GM18861 (cell line): Measurements from ENCODE around the gene MAGI2.

Experiments
- ATAC-seq: cut with Tn5 transposase; IDR thresholded peaks from one replicate; pipeline ENCODE4 v1.9.1; 2021; ENCODE audit not compliant: unreplicated experiment

Gene MAGI2

GRCh38 chr7:78679112-78679876 is 774.2 kb downstream of the MAGI2 start:
- ATAC-seq, result no peak

DNA sequence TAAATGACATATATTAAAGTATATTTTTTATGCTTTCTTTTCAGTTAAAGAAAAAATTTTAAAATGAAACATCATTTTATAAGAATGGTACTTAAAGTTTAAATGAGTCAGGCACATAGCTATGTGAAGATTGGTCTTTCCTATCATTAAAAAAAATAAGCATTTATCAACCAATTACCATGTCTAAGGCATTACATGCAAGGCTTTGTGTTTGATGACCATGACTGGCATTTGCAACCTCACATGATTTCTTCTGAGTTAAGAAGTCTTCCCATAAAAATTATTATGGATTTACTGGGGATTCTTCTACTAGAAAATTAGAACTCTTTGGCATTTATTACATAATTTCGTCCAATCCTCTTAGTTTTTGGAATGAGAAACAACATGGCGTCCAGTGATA is 776.1 kb downstream of the MAGI2 start:
- ATAC-seq, result no peak

DNA sequence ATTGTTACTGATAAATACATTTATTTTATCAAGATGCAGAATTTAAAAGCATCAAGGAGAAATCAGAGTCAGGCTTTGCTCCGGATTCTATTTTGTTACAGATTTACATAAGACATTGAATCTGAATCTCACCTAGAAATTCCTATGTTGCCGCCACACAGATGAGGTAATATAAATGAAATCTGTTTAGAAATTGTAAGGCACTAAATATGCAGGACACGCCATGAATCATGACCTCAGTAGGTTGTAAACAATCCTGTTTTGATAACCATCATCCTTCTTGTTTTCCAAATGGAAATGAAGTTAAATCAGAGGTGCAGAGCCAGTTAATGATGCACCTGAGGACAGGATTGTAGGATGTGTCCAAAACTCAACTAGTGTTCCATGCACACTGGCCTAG is 778.0 kb downstream of the MAGI2 start:
- ATAC-seq, result no peak

- no peak for ATAC-seq
Observed at GRCh38 chr7:78673272-78673671, 780.2 kb downstream of the MAGI2 start.

- ATAC-seq, result no peak
Observed at GRCh38 chr7:78662939-78663338, 790.5 kb downstream of the MAGI2 start.

GRCh38 chr7:78649976-78650375 is 803.5 kb downstream of the MAGI2 start:
- ATAC-seq, result no peak

GRCh38 chr7:78649236-78649635 is 804.2 kb downstream of the MAGI2 start:
- ATAC-seq, result no peak

DNA sequence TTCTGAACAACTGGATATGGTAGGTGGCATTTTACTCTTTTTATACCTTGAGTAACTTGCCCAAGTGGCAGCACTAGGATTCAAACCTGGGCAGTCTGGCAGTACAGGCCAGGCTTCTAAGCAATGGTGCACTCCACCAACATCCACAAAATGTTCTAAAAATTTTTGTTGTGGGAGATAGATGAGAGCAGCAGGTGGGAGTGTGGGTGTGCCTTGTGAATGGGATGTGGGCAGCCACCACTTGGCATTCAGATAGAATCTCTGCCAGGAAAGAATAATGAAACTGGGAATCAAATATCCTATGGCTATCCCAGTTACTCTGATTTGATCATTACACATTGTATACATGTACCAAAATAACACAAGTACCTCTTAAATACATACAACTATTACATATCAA is 810.7 kb downstream of the MAGI2 start:
- ATAC-seq, result no peak

DNA sequence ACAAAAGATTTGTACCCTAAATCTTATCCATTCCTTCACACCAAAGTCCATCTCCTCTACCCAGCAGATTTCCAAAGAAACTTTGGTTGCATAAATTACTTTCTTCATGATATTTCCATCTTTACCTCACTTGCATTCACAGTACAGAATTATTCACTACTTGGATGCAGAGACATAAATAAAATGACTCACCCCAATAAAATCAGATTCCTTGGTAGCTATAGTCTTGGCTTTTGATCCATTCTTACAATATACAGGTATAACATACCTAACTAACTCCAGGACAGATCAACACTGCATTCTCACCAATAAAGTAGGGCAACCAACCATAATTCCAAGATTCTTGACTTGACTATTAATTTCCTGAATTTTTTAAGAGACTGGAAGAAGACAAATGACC is 815.1 kb downstream of the MAGI2 start:
- no peak for ATAC-seq

GRCh38 chr7:78636727-78637126 is 816.7 kb downstream of the MAGI2 start:
- no peak for ATAC-seq

GRCh38 chr7:78635026-78635793 is 818.3 kb downstream of the MAGI2 start:
- ATAC-seq, result no peak

- no peak for ATAC-seq
Observed at GRCh38 chr7:78634093-78634492, 819.4 kb downstream of the MAGI2 start.

- ATAC-seq, result no peak
Observed at GRCh38 chr7:78620920-78621319, 832.5 kb downstream of the MAGI2 start.

GRCh38 chr7:78616539-78616938 is 836.9 kb downstream of the MAGI2 start:
- no peak for ATAC-seq

DNA sequence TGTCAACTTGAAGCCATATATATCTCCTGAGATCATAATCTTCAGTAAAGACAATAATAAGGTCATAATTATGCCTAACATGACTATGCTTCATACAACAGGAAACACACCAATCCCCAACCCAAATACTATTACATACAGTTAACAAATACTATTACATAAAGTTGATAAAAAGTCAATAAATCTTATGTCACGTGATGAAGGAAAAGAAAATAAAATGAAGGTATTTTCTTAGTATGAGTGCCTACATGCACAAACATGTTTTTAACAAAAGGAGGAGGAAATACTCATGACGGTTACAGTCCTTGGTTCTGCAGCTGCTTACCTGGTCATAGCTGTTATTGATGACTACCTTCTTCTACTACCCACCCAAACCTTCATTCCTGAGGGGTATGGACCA is 844.2 kb downstream of the MAGI2 start:
- no peak for ATAC-seq

- no peak for ATAC-seq
Observed at GRCh38 chr7:78607099-78607498, 846.4 kb downstream of the MAGI2 start.

- no peak for ATAC-seq
Observed at GRCh38 chr7:78605119-78605518, 848.3 kb downstream of the MAGI2 start.

GRCh38 chr7:78601728-78602127 is 851.7 kb downstream of the MAGI2 start:
- no peak for ATAC-seq

DNA sequence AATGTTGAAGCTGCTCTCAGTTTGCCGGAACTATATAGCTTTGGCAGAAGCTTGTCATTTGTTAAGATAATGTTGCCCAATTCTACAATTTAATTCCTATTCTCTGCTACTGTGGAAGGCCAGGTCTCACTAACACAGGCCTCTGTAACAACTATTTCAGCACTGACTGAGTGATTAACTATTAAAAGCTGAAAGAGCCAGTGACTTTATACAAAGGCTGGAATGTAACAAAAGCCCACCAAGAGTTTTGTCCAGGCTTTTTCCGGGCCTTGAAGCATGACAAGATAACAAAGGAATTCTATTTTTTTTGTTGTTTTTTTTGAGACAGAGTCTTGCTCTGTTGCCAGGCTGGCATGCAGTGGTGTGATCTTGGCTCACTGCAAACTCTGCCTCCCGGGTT is 859.3 kb downstream of the MAGI2 start:
- no peak for ATAC-seq

- no peak for ATAC-seq
Observed at GRCh38 chr7:78588393-78588792, 865.1 kb downstream of the MAGI2 start.

DNA sequence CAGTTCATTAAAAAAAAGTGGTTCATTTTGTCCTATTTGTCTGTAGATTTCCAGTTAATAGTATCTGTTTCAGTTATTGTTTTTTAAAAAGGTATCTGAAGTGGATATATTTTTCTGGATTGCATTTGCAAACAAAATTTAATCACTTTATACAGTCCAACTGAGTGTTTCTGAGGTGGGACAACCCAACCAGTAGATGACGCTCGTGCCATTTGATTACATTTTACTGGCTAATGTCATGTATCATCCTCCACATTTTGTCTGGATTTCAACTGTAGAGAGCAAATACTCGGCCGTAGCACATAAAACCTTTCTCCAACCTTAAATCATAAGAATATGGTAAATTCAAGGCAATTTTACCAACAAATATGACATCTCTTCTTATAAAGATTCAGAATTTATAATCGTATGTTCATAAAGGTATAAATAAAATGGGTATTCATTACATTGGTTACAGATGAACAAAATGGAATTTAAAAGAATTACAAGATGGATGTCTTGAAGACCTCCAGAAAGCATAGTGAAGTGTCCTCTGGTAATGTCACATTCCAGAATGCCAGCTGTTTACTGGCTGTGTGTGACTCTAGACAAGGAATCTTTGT is 865.9 kb downstream of the MAGI2 start:
- ATAC-seq, result no peak

GRCh38 chr7:78585980-78586379 is 867.5 kb downstream of the MAGI2 start:
- no peak for ATAC-seq
